ENCODE measurements around the gene PTPN18.

DNA sequence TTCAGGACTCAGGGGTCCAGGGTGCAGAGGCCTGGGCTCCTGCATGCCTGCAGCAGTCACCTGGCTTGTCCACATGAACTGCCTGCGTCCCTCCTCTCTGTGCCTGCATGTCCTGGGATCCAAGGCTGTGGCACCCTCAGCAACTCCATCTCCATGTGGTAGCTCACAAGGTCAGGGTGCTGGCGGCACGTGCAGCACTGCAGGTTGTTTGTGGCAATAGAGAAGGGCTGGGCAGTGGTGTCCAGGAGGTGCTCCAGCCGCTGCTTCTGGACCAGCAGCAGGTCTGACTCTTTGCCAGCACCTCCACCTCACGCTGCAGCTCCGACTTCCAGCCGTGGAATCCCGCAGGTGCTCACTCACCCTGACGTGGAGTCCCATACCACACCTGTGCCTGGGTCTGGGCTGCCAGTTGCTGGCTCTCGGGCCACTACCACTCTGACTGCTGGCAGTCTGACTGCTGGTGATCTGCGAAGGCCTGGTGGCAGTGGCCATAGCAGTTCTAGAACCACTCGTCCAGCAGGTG is 42.0 kb upstream of the PTPN18 start:
- TF ChIP-seq CTCF (conservative IDR thresholded peaks at IDR 0.05; ENCODE audit: low read depth, low read length) (no peak), RFX5 (IDR thresholded peaks at IDR 0.05; ENCODE audit: low read depth, low read length) (no peak), POLR2A (IDR thresholded peaks at IDR 0.05; ENCODE audit: low read depth, low read length) (no peak), RAD21 (IDR thresholded peaks at IDR 0.05; ENCODE audit: low read length) (no peak), MXI1 (IDR thresholded peaks at IDR 0.05; ENCODE audit: borderline replicate concordance, low read depth, low read length) (no peak), USF2 (IDR thresholded peaks at IDR 0.05; ENCODE audit: low read depth, low read length) (no peak), SMC3 (IDR thresholded peaks at IDR 0.05; ENCODE audit: low read depth, low read length) (no peak), RCOR1 (IDR thresholded peaks at IDR 0.05; ENCODE audit: insufficient replicate concordance, low read length) (no peak)

Measured in IMR-90 (cell line).